Mucosa of stomach (tissue), 1 donor: ENCODE results near the gene PSG1.
"Not testable (repeated sequence)": the region's sequence is repeated elsewhere in the genome, so short reads cannot be mapped to it uniquely, and the experiment has no call there.

ENCODE experiments used
- H3K27me3 ChIP-seq: one replicate; pipeline ENCODE4 v1.7.0; 2013; ENCODE audit warnings: mild to moderate bottlenecking, low read length; ENCODE audit not compliant: control insufficient read depth, insufficient read depth
- H3K36me3 ChIP-seq: one replicate; pipeline ENCODE4 v1.7.0; 2013; ENCODE audit warnings: low read length; ENCODE audit not compliant: control insufficient read depth, insufficient read depth
- H3K4me1 ChIP-seq: one replicate; pipeline ENCODE4 v1.7.0; 2013; ENCODE audit warnings: mild to moderate bottlenecking, low read length; ENCODE audit not compliant: control insufficient read depth, insufficient read depth
- H3K4me3 ChIP-seq: one replicate; pipeline ENCODE4 v1.7.0; 2013; ENCODE audit warnings: low read length
- H3K9ac ChIP-seq: one replicate; pipeline ENCODE4 v1.7.0; 2013; ENCODE audit warnings: mild to moderate bottlenecking, low read length, moderate library complexity
- H3K9me3 ChIP-seq: one replicate; pipeline ENCODE4 v1.7.0; 2013; ENCODE audit warnings: mild to moderate bottlenecking, low read length, moderate library complexity; ENCODE audit not compliant: control insufficient read depth
- donor health status: Pancreatic carcinoma.

PSG1 gene

DNA sequence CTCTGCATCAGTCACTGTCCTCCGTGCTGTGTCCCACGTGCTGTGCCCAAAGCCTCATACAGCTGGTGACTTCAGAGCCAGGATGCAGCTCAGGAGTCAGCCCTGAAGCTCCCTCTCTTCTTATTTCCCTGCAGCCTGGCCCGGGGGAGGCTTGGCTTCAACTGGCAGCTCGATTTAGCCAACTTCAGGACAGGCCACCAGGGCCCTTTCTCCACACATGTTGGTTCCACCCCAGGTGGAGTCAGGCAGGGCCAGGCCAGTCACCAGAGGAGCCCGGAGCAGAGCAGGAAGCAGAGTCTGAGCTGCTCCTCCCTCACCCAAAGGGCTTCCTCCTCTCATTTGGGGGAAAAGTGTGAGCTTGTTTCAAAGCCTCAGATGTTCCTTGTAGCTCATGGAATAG is 26.6 kb upstream of the PSG1 start:
- not testable (repeated sequence) for H3K4me3 ChIP-seq, H3K9ac ChIP-seq, H3K4me1 ChIP-seq, H3K27me3 ChIP-seq, H3K9me3 ChIP-seq, H3K36me3 ChIP-seq

DNA sequence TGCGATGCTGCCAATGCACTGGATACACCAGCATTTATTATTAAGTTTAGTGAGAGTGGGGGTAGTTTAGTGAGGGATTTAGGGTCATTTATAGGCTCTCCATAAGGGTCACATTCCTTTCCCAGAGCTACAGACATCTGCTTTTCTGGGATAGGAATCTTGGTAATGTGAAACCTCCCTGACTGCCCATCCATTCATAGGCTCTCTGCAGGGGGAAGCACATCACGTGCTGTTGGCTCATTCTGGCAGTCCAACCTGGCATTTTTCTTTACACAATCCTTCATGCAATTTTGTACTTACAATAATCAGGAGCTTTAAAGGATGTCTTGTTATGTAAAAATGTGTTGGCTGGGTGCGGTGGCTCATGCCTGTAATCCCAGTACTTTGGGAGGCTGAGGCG is 21.0 kb upstream of the PSG1 start:
- H3K9ac ChIP-seq, H3K27me3 ChIP-seq, H3K9me3 ChIP-seq, H3K4me1 ChIP-seq, H3K36me3 ChIP-seq, H3K4me3 ChIP-seq: not testable (repeated sequence)

DNA sequence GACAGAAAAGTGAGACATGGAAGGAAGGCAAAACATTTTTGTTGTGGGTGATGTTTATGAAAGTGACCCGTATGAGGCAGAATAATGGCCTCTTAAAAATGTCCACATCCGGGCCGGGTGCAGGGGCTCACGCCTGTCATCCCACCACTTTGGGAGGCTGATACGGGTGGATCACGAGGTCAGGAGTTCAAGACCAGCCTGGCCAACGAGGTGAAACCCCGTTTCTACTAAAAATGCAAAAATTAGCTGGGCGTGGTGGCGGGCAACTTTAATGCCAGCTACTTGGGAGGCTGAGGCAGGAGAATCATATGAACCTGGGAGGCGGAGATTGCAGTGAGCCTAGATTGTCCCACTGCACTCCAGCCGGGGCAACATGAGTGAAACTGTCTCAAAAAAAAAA is 20.2 kb upstream of the PSG1 start:
- H3K9me3 ChIP-seq, H3K9ac ChIP-seq, H3K4me3 ChIP-seq, H3K27me3 ChIP-seq, H3K36me3 ChIP-seq, H3K4me1 ChIP-seq: not testable (repeated sequence)

DNA sequence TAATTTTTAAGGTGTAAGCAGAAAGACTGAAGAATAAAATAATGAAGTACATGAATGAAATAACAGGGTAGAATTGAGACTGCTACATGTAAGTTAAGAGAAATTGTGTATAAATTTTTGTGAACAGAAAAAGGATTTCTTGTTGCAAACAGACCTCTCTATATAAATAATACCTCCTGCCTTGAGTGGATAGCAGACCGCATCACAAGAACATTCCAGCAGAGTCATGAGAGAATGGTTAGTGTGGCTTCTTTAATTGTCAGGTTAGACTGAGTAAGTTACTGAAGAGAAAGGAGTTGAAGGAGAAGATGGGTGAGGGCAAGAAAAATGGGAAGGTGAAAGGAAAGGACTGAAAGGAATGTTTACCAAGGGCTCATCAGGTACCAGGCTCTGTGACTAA is 19.6 kb upstream of the PSG1 start:
- H3K27me3 ChIP-seq, H3K9ac ChIP-seq, H3K36me3 ChIP-seq: not testable (repeated sequence)

DNA sequence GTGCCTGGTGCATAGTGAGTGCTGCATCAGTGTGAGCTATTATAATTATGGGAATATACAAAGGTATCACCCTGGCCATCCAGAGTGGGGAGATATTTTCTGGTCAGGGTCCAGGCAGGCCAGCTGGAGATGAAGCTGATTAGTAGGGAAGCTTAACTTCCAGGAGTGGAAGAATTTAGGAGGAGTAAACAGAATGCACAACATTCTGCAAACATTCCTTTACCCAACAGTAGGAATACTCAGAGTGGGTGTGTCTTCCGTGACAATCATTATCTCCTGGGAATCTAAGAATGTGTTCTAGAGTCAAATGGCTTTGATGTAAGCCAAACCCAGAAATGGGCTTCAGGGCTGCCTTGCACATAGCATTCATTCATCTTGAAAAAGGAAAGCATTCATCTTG is 19.1 kb upstream of the PSG1 start:
- H3K27me3 ChIP-seq, H3K36me3 ChIP-seq, H3K4me1 ChIP-seq, H3K9me3 ChIP-seq, H3K9ac ChIP-seq, H3K4me3 ChIP-seq: not testable (repeated sequence)

More for the DNA sequence above, 19.6 kb upstream of the PSG1 start:
- H3K4me3 ChIP-seq, H3K4me1 ChIP-seq, H3K9me3 ChIP-seq: not testable (repeated sequence)

DNA sequence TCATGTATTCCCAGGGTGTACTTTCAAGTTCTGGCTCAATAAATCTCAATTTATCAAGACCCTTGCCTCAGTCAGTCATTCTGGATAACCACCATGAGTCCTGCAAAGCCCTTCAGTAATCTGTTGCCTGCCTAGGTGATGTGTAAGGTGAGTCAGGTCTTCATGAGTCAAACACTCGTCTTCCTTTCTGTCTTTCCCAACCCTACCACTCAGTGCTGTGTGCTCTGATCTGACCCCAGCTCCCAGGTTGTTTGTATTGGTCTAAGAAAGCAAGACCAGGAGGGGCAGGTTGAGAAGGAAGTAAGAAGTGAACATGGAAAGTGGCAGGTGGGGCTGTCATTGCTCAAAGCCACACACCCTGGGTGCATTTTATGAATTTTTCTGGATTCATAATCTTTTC is 18.2 kb upstream of the PSG1 start:
- not testable (repeated sequence) for H3K27me3 ChIP-seq, H3K36me3 ChIP-seq, H3K4me1 ChIP-seq, H3K9ac ChIP-seq, H3K9me3 ChIP-seq, H3K4me3 ChIP-seq

DNA sequence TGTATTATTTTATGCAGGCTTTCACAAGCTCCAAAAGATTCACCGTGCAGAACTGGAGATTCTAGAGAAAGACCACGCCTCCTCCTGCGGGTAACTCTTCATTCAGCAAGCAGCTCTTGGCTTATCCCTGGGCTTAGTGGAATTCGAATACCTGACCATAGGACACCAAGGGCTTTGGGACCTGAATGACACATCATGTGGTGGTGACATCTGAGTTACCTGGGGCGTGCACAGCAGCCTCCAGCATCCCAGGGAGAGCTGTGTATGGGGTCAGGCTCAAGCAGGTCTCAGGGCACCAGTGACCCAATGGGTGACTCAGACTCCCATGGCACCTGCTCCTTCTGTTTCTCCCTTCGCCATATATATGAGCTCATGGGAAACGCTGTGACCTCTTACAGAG is 10.9 kb upstream of the PSG1 start:
- not testable (repeated sequence) for H3K9me3 ChIP-seq, H3K9ac ChIP-seq, H3K27me3 ChIP-seq, H3K4me1 ChIP-seq, H3K4me3 ChIP-seq, H3K36me3 ChIP-seq

DNA sequence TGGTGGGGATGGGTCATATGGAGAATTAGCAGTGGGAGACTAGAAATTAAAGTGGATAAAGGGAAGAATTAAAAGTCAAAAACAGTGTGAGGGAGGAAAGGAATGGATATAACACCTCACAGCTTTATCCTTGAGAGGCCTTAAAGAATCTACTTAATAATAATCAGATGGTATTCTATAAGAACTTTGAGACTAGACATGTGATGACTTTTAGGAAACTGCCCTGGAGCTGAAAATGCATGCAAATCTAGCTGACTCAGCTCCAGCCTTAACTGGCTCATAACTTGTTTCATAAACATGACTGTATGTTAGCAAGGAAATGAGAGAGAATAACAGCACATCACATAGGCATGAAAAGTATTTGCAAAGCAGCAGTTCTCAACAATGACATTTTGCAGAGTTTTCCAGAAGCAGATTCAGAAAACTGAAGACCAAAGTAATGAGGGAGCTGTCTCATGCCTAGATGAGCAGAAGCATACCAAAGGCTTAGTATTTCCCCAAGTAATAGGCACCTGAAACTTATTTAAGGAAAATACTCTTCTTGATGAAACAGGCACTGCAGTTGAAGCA is 8.4 kb upstream of the PSG1 start:
- H3K9ac ChIP-seq, H3K9me3 ChIP-seq, H3K27me3 ChIP-seq, H3K4me3 ChIP-seq, H3K36me3 ChIP-seq, H3K4me1 ChIP-seq: not testable (repeated sequence)

DNA sequence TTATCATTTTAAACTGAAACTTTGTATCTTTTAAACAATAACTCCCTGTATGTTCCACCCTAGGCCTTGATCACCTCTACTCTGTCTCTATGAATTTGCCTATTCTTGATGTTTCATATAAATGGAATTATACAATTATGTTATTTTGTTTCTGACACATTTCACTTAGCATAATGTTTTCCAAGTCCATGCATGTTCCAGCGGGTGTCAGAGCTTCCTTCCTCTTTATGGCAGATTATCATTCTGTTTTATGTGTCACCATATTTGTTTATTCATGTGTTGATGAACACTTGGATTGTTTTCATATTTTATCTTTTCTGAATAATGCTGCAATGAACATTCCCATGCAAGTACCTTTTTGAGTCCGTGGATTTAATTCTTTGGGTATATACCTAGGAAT is 3.2 kb upstream of the PSG1 start:
- H3K9me3 ChIP-seq, H3K27me3 ChIP-seq, H3K36me3 ChIP-seq, H3K4me1 ChIP-seq, H3K9ac ChIP-seq, H3K4me3 ChIP-seq: not testable (repeated sequence)

DNA sequence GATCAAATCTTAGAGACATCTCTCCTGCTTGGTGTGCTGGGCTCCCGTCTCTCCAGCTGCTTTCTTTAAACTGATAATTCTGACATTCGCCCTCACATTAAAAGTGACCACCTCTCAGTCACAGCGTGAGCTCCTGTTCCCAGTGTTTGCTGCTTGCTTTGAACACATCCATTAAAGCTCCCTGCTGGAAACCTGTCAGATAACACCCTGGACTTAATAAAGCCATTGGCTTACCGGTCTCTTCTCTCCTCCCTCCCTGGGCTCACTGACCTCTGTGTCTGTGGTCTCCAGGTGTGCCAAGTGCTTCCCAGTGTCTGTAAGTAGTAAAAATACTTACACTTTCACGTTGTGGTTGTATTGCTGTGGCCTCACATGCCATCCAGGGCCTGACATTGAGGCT is 2.5 kb upstream of the PSG1 start:
- not testable (repeated sequence) for H3K9me3 ChIP-seq, H3K4me1 ChIP-seq, H3K36me3 ChIP-seq, H3K9ac ChIP-seq, H3K27me3 ChIP-seq, H3K4me3 ChIP-seq

DNA sequence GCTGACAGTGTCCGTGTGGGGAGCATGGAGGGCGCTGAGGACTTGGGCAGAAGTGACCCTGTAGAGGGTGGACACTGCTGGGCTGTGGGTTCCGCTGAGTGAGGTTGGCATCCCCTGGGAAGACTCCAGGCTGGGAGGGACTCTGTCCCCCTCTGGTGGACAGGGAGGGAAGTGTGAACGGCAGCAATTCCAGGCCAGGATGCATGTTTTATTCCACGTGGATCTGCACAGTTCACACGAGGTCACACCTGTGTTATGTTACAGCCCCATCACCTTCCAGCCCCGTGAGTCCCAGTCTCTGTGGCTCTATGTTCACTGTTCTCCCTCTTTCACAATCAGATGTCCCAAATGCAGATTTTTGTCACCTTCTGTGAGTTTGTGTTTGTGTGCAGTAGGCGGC is 1.8 kb upstream of the PSG1 start:
- H3K9ac ChIP-seq, H3K9me3 ChIP-seq, H3K4me3 ChIP-seq, H3K27me3 ChIP-seq, H3K4me1 ChIP-seq, H3K36me3 ChIP-seq: not testable (repeated sequence)

DNA sequence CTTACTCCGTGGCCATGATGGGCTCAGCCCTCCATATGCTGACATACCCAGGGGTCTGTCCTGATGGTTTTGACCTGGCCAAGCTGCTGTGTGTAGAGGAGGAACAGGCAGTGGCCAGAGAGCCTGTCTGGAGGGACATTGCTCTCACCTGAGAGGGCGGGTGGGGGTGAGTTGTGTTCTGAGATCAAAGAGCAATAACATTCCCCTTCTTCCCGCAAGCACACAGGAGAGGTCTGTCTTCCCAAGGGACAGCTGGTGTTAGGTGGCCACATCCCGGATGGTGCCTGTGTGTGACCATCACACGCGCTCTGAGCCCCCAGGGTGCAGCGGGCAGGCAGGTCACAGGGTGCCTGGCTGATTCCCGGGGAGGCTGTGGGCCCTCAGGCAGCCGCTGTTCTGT is 1.1 kb upstream of the PSG1 start:
- H3K4me1 ChIP-seq, H3K9ac ChIP-seq, H3K9me3 ChIP-seq, H3K4me3 ChIP-seq, H3K27me3 ChIP-seq, H3K36me3 ChIP-seq: not testable (repeated sequence)

DNA sequence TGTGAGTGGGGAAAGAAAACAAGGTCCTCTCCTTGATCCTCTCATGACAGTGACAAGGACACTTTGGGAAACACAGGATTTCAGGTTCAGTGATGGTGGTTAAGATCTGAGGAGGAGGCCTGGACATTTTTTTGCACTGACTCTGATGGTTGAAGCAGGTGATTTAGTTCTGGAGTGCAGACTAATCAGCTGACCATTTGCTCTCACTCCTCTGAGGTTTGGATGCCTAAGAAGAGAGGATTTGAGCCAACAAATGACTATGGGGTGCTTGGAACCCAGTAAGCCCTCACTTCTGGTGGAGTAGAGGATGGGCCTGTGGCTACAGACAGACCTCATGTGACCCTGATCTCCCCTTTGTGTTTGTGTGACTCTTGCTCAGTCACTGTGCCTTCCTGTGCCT is 2.9 kb downstream of the PSG1 start:
- H3K9me3 ChIP-seq, H3K4me3 ChIP-seq, H3K4me1 ChIP-seq, H3K9ac ChIP-seq, H3K36me3 ChIP-seq, H3K27me3 ChIP-seq: not testable (repeated sequence)
